ENCODE results near the gene EPAS1.

- TF ChIP-seq CTCF (IDR thresholded peaks at IDR 0.05; ENCODE audit: insufficient read depth, low read length): no peak
- no peak for TF ChIP-seq POLR2AphosphoS5 (IDR thresholded peaks at IDR 0.05; ENCODE audit: low read depth)
- TF ChIP-seq, protein P1, sequence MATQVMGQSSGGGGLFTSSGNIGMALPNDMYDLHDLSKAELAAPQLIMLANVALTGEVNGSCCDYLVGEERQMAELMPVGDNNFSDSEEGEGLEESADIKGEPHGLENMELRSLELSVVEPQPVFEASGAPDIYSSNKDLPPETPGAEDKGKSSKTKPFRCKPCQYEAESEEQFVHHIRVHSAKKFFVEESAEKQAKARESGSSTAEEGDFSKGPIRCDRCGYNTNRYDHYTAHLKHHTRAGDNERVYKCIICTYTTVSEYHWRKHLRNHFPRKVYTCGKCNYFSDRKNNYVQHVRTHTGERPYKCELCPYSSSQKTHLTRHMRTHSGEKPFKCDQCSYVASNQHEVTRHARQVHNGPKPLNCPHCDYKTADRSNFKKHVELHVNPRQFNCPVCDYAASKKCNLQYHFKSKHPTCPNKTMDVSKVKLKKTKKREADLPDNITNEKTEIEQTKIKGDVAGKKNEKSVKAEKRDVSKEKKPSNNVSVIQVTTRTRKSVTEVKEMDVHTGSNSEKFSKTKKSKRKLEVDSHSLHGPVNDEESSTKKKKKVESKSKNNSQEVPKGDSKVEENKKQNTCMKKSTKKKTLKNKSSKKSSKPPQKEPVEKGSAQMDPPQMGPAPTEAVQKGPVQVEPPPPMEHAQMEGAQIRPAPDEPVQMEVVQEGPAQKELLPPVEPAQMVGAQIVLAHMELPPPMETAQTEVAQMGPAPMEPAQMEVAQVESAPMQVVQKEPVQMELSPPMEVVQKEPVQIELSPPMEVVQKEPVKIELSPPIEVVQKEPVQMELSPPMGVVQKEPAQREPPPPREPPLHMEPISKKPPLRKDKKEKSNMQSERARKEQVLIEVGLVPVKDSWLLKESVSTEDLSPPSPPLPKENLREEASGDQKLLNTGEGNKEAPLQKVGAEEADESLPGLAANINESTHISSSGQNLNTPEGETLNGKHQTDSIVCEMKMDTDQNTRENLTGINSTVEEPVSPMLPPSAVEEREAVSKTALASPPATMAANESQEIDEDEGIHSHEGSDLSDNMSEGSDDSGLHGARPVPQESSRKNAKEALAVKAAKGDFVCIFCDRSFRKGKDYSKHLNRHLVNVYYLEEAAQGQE (IDR thresholded peaks at IDR 0.05; ENCODE audit: insufficient replicate concordance, low read depth): no peak
- no peak for TF ChIP-seq SPI1 (IDR thresholded peaks at IDR 0.05; ENCODE audit: borderline replicate concordance, low read depth)
- TF ChIP-seq GABPA (IDR thresholded peaks at IDR 0.05; ENCODE audit: low read depth): no peak
These were observed 86.7 kb downstream of the EPAS1 start for GRCh38 chr2:46383784-46384456.

All from HL-60 (cell line).